Skeletal muscle satellite cell (primary cell): ENCODE results near the gene GYS1.

ENCODE experiments used
- H3K27me3 ChIP-seq: 2 replicates; pipeline ENCODE4 v1.7.0; 2013; ENCODE audit warnings: low read length; ENCODE audit not compliant: control insufficient read depth, insufficient read depth
- H3K36me3 ChIP-seq: 2 replicates; pipeline ENCODE4 v1.7.0; 2013; ENCODE audit warnings: mild to moderate bottlenecking, control low read depth, low read length; ENCODE audit not compliant: insufficient read depth
- H3K4me1 ChIP-seq: 2 replicates; pipeline ENCODE4 v1.7.0; 2013; ENCODE audit warnings: low read length; ENCODE audit not compliant: control insufficient read depth, insufficient read depth
- H3K4me2 ChIP-seq: 2 replicates; pipeline ENCODE4 v1.7.0; 2013; ENCODE audit warnings: mild to moderate bottlenecking, low read length
- H3K4me3 ChIP-seq: 2 replicates; pipeline ENCODE4 v1.7.0; 2013; ENCODE audit warnings: low read length
- H3K9ac ChIP-seq: 2 replicates; pipeline ENCODE4 v1.7.0; 2013; ENCODE audit warnings: mild to moderate bottlenecking, low read depth, low read length, moderate library complexity
- H3K9me3 ChIP-seq: replicated peaks from 2 replicates; pipeline ENCODE4 v1.7.0; 2013; ENCODE audit warnings: mild to moderate bottlenecking, control low read depth, low read length

The GYS1 gene

DNA sequence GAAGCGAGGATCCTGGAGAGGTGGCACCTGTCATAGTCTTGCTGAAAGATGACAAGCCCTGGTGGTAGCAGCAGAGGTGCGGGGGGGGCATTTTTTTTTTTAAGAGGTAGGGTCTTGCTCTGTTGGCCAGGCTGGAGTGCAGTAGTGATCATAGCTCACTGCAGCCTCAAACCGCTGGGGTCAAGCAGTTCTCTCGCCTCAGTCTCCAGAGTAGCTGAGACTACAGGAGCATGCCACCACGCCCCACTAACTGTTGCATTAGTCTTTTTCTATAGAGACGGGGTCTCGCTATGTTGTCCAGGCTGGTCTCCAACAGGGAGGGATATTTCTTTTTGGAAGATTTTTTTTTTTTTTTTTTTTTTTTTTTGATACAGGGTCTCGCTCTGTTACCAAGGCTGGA lies 35.1 kb downstream of the GYS1 start:
- Histone ChIP-seq H3K9ac (no peak overlapping the region), H3K36me3 (peaks cover 20% of the 10 kb centered on the region), H3K4me1 (peaks cover 25% of the 10 kb centered on the region), H3K9me3 (no peaks in the 10 kb centered on the region), H3K4me2 (no peak overlapping the region), H3K27me3 (no peaks in the 10 kb centered on the region), H3K4me3 (no peak overlapping the region)

DNA sequence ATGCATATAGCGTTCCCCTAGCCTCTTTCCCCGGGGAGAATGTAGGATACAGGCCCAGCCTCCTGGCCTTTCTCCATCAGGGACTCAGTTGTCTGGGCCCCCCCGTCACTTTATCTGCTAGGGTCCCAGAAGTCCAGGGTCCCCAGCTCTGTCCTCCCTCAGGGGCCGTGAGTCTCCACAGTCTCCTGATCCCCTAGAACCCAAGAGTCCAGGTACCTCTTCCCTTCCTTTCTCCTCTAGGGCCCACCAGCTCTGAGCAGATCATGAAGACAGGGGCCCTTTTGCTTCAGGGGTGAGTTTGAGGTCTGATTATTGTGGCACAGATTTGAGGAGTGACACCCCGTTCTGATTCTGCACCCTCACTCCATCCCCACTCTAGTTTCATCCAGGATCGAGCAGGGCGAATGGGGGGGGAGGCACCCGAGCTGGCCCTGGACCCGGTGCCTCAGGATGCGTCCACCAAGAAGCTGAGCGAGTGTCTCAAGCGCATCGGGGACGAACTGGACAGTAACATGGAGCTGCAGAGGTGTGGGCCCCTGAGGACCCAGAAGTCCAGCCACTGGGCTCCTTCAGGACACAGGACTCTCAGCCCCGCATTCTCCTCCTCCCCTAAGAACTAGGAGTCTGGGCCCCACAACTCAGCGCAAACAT lies 37.7 kb downstream of the GYS1 start:
- Histone ChIP-seq H3K27me3 (no peaks in the 10 kb centered on the region), H3K4me1 (peaks cover 15% of the 10 kb centered on the region), H3K9me3 (no peaks in the 10 kb centered on the region), H3K4me3 (peak overlapping the region; percentile 93), H3K36me3 (peaks cover 18% of the 10 kb centered on the region), H3K4me2 (peak overlapping the region; percentile 98), H3K9ac (peak overlapping the region; percentile 98)

DNA sequence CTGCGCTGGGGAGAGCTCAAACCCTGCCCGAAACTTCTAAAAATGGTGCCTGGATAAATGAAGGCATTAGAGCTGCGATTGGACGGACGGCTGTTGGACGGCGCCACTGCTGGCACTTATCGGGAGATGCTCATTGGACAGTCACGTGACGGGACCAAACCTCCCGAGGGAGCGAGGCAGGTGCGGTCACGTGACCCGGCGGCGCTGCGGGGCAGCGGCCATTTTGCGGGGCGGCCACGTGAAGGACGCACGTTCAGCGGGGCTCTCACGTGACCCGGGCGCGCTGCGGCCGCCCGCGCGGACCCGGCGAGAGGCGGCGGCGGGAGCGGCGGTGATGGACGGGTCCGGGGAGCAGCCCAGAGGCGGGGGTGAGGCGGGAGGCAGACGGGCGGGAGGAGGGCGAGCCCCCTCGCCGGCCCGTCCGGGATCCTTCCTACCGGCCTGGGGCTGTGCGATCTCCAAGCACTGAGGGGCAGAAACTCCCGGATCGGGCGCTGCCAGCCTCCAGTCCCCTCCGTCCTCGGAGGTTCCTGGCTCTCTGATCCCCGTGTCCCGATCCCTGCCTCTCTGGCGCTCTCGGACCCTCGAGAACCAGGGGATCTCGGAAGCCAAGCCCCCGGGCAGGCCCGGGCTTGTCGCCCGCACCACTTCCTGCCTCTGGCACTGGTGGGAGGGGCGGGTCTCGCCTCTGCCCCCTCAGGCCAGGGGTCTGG lies 38.4 kb downstream of the GYS1 start, which contains the start of gene BAX:
BAX (plus strand) TSS at position 281 of the 713 bp plus-strand sequence; CDS start at position 335, 54 bp downstream.
- Histone ChIP-seq H3K4me2 (peak within 1 kb of the TSS; percentile 98), H3K36me3 (peaks cover 18% of the 10 kb centered on the region), H3K4me1 (peaks cover 15% of the 10 kb centered on the region), H3K4me3 (peak within 1 kb of the TSS; percentile 93), H3K9ac (peak within 1 kb of the TSS; percentile 98), H3K9me3 (no peaks in the 10 kb centered on the region), H3K27me3 (no peaks in the 10 kb centered on the region)

DNA sequence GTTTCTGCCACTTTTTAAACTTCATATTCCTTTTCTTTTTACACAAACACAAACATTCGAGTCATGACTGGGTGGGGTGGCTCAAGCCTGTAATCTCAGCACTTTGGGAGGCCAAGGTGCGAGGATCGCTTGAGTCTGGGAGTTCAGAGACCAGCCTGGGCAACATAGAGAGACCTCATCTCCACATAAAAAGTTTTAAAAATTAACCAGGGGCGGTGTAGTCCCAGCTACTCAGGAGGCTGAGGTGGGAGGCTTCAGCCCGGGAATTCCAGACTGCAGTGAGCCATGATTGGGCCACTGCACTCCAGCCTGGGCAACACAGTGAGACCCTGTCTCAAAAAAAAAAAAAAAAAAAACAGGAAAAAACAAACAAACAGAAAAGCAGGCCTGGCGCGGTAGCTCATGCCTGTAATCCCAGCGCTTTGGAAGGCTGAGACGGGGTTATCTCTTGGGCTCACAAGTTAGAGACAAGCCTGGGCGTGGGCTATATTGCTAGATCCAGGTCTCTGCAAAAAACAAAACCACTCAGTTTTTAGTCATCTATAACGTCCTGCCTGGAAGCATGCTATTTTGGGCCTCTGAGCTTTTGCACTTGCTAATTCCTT lies 39.0 kb downstream of the GYS1 start:
- Histone ChIP-seq H3K4me2 (peak overlapping the region; percentile 98), H3K9me3 (no peaks in the 10 kb centered on the region), H3K4me1 (peaks cover 15% of the 10 kb centered on the region), H3K9ac (peak overlapping the region; percentile 98), H3K36me3 (peaks cover 18% of the 10 kb centered on the region), H3K27me3 (no peaks in the 10 kb centered on the region), H3K4me3 (peak overlapping the region; percentile 93)

DNA sequence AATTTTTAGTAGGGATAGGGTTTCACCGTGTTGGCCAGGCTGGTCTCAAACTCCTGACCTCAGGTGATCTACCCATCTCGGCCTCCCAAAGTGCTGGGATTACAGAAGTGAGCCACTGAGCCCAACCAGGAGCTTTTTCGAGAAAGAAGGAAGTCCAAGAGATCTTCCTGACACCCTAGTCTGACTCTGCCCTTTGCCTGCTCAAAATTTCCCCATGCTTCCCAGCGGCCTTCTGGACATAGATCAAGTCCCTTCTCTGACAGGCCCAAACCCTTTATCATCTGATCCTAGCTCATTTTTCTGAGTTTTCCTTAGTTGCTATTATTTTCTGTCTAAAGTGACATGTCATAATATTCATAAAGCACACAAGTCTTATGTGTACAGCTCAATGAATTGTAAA lies 40.0 kb downstream of the GYS1 start:
- Histone ChIP-seq H3K4me1 (peaks cover 15% of the 10 kb centered on the region), H3K27me3 (no peaks in the 10 kb centered on the region), H3K4me2 (no peak overlapping the region), H3K36me3 (peaks cover 18% of the 10 kb centered on the region), H3K9ac (no peak overlapping the region), H3K4me3 (no peak overlapping the region), H3K9me3 (no peaks in the 10 kb centered on the region)

DNA sequence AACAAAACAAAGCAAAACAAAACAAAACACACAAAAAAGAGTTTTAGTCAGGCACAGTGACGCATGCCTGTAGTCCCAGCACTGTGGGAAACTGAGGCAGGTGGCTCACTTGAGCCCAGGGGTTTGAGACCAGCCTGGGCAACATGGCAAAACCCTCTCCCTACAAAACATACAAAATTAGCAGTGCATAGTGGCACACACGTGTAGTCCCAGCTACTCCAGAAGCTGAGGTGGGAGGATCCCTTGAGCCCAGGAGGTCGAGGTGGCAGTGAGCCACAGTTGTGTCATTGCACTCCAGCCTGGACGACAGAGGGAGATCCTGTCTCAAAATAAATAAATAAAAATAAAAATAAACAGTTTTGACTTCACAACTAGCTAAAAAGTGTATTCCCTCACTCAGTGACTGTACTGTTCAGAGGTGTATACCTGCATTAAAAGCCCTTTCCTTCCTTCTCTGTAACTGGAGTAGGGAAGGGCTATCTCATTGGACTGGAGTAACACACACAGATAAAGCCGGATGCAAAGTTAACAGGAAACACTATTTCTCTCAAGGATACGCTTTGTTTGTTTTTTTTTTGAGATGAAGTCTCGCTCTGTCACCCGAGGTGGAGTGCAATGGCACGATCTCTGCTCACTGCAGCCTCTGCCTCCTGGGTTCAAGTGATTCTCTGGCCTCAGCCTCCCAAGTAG lies 42.1 kb downstream of the GYS1 start:
- peaks cover 10% of the 10 kb centered on the region for H3K4me1 ChIP-seq
- H3K4me2 ChIP-seq: no peak overlapping the region
- H3K27me3 ChIP-seq: no peaks in the 10 kb centered on the region
- no peak overlapping the region for H3K4me3 ChIP-seq
- H3K9me3 ChIP-seq: no peaks in the 10 kb centered on the region
- no peak overlapping the region for H3K9ac ChIP-seq
- peaks cover 3% of the 10 kb centered on the region for H3K36me3 ChIP-seq

DNA sequence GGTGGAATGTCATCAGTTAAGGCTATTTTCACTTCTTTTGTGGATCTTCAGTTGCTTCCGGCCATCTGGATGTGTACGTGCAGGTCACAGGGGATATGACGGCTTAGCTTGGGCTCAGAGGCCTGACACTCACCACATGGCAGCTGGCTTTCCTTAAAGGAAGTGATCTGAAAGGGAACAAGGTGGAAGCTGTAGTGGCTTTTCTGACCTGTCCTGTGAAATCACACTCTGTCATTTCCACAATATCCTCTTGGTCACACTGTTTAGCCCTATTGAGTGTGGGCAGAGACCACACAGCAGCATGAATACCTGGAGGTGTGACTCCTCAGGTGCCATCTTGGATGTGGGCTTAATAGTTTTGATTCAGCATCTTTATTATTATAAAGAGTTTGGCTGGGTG lies 43.0 kb downstream of the GYS1 start:
- H3K9ac ChIP-seq: no peak overlapping the region
- H3K4me1 ChIP-seq: peaks cover 4% of the 10 kb centered on the region
- H3K9me3 ChIP-seq: no peaks in the 10 kb centered on the region
- no peaks in the 10 kb centered on the region for H3K27me3 ChIP-seq
- H3K4me2 ChIP-seq: no peak overlapping the region
- no peak overlapping the region for H3K4me3 ChIP-seq
- no peaks in the 10 kb centered on the region for H3K36me3 ChIP-seq

DNA sequence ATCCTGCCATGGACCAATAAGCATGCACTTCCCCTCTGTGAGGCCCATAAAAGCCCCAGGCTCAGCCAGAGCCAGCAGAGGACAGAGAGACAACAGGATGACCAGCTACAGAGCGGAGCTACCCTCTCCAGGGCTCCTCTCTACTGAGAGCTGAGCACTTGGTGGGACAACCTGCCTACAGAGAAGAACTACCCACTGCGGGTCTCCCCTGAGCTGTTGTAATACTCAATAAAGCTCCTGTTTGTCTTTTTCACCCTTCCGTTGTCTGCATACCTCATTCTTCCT lies 45.9 kb downstream of the GYS1 start:
- no peak overlapping the region for H3K4me2 ChIP-seq
- H3K27me3 ChIP-seq: no peaks in the 10 kb centered on the region
- no peak overlapping the region for H3K4me3 ChIP-seq
- H3K9me3 ChIP-seq: no peaks in the 10 kb centered on the region
- no peak overlapping the region for H3K9ac ChIP-seq
- H3K36me3 ChIP-seq: no peaks in the 10 kb centered on the region
- no peaks in the 10 kb centered on the region for H3K4me1 ChIP-seq

DNA sequence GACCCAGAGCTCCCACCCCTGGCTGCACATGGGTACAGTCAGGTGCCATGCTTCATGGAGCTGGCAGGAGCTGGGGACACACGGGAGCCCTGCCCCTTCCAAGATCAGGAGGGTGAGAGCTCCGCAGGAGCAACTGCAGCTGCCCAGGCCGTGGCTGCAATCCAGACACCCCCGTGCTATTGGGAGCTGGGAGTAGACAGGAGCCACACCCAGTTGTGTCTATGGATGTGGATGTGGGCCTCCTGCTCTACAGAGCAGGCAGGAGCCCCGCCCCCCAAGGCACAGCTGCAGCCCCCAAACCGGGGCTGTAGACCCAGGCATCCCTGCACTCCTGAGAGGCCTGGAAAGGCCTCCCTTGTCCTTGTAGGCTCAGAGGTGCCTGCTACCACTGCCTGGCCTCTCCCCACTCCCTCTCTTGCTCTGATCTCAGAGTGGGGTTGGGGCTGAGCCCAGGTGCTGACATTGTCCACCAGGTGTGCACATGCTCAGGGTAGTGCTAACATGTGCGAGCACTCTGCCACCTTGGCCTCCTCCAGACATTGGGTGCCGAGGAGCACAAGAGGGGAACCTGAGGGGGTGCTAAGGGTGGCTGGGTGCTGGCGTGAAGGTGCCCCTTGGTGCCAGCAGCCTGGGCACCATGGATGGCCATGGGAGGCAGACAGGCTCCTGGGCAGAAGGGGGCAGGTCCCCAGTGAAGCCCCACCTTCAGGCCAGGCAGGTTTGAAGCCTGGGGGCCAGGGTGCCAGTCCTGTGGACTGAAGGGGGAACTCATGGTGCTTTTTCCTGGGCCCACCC lies 46.4 kb downstream of the GYS1 start:
- Histone ChIP-seq H3K27me3 (no peaks in the 10 kb centered on the region), H3K36me3 (no peaks in the 10 kb centered on the region), H3K4me3 (no peak overlapping the region), H3K9me3 (no peaks in the 10 kb centered on the region), H3K4me2 (no peak overlapping the region), H3K4me1 (no peaks in the 10 kb centered on the region), H3K9ac (no peak overlapping the region)

DNA sequence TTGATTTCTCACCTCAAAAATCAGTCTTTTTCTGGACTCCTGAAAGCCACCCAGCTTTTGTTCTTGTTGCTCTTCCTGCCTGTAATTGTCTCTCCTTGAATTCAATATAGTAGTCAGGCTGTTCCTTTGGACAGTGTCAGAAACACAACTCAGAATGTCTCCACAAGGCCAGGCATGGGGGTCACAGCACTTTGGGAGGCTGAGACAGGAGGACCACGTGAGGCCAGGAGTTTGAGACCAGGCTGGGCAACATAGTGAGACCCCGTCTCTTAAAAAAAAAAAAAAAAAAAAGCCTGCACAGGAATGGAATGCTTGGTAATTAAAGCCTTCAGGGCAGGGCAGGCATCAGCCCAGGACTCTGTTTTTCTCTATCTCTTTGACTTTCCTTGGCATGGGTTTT lies 47.3 kb downstream of the GYS1 start:
- Histone ChIP-seq H3K4me3 (no peak overlapping the region), H3K4me1 (no peaks in the 10 kb centered on the region), H3K27me3 (no peaks in the 10 kb centered on the region), H3K9me3 (peaks cover 3% of the 10 kb centered on the region), H3K9ac (no peak overlapping the region), H3K36me3 (no peaks in the 10 kb centered on the region), H3K4me2 (no peak overlapping the region)

DNA sequence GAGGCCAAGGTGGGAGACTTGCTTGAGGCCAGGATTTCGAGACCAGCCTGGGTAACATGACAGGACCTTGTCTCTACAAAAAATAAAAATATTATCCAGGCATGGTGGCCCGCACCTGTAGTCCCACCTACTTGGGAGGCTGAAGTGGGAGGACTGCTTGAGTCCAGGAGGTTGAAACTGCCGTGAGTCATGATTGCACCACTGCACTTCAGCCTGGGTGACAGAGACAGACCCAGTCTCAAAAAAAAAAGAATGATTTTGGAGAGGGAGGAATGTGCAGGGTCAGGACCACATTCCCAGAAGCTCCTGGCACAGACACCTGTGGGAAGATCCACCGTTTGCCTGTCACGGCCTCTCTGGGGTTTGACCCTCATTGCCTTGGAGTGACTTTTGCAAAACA lies 47.7 kb downstream of the GYS1 start:
- Histone ChIP-seq H3K9me3 (peaks cover 3% of the 10 kb centered on the region), H3K4me3 (no peak overlapping the region), H3K4me1 (no peaks in the 10 kb centered on the region), H3K27me3 (no peaks in the 10 kb centered on the region), H3K9ac (no peak overlapping the region), H3K36me3 (no peaks in the 10 kb centered on the region), H3K4me2 (no peak overlapping the region)
